ENCODE measurements around the gene RFTN1. TPM values are rescaled to one million over a fixed set of nuclear protein-coding genes. Genes with fewer than 3 reads are reported as not detected.

Gene RFTN1
- total RNA-seq, 1 donor: 73.0 TPM

- no peak overlapping the region for H3K4me3 ChIP-seq (ENCODE audit: low read depth, low read length)
- no peak for TF ChIP-seq CTCF (IDR thresholded peaks at IDR 0.05; ENCODE audit: insufficient read depth, low read depth, low read length)
Measured at GRCh38 chr3:16485395-16485992, 28.0 kb downstream of the RFTN1 start.

GRCh38 chr3:16484984-16485383 is 28.5 kb downstream of the RFTN1 start:
- no peak for DNase-seq (ENCODE audit: low read depth)
- TF ChIP-seq CTCF (IDR thresholded peaks at IDR 0.05; ENCODE audit: insufficient read depth, low read depth, low read length): no peak
- no peak overlapping the region for H3K4me3 ChIP-seq (ENCODE audit: low read depth, low read length)

More at GRCh38 chr3:16485395-16485992, 28.0 kb downstream of the RFTN1 start:
- DNase-seq (ENCODE audit: low read depth): no peak

GRCh38 chr3:16484216-16484615 is 29.3 kb downstream of the RFTN1 start:
- TF ChIP-seq CTCF (IDR thresholded peaks at IDR 0.05; ENCODE audit: insufficient read depth, low read depth, low read length): no peak
- H3K4me3 ChIP-seq (ENCODE audit: low read depth, low read length): no peak overlapping the region
- peak; percentile 100 for DNase-seq (ENCODE audit: low read depth)

GRCh38 chr3:16482770-16483531 is 30.5 kb downstream of the RFTN1 start:
- DNase-seq (ENCODE audit: low read depth): peak; percentile 77
- TF ChIP-seq CTCF (IDR thresholded peaks at IDR 0.05; ENCODE audit: insufficient read depth, low read depth, low read length): no peak
- no peak overlapping the region for H3K4me3 ChIP-seq (ENCODE audit: low read depth, low read length)

- no peak overlapping the region for H3K4me3 ChIP-seq (ENCODE audit: low read depth, low read length)
- no peak for DNase-seq (ENCODE audit: low read depth)
- TF ChIP-seq CTCF (IDR thresholded peaks at IDR 0.05; ENCODE audit: insufficient read depth, low read depth, low read length): no peak
Measured at GRCh38 chr3:16482194-16482769, 31.2 kb downstream of the RFTN1 start.

GRCh38 chr3:16481546-16481897 is 32.0 kb downstream of the RFTN1 start:
- H3K4me3 ChIP-seq (ENCODE audit: low read depth, low read length): no peak overlapping the region
- DNase-seq (ENCODE audit: low read depth): no peak
- TF ChIP-seq CTCF (IDR thresholded peaks at IDR 0.05; ENCODE audit: insufficient read depth, low read depth, low read length): no peak
